Smooth muscle cell (in vitro differentiated cells): Measurements from ENCODE around the gene ADIPOR1. TPM values are rescaled to one million over a fixed set of nuclear protein-coding genes. Genes with fewer than 3 reads are reported as not detected.
A peak's percentile ranks its signal among the peaks of the same experiment; 100 is the strongest.

Experiments used
- DNase-seq: peaks from one replicate; lab custom pipeline; 2025; ENCODE audit not compliant: unreplicated experiment; lab: John Stamatoyannopoulos, UW
- H2AFZ ChIP-seq: fragments of 200-600 bp; sonication (generic); 2 replicates; pipeline ENCODE4 v1.6.0; 2016; ENCODE audit warnings: antibody characterized with exemption, low read depth, mild to moderate bottlenecking
- H3F3A ChIP-seq: fragments of 200-600 bp; sonication (generic); 2 replicates; pipeline ENCODE4 v1.6.0; 2017; ENCODE audit warnings: antibody characterized with exemption, low read depth
- H3K27ac ChIP-seq: fragments of 200-600 bp; sonication (generic); 2 replicates; pipeline ENCODE4 v1.5.1; 2016; ENCODE audit warnings: low read depth, mild to moderate bottlenecking
- H3K27me3 ChIP-seq: fragments of 200-600 bp; sonication (generic); 2 replicates; pipeline ENCODE4 v1.6.1; 2016; ENCODE audit warnings: low read depth, mild to moderate bottlenecking
- H3K36me3 ChIP-seq: fragments of 200-600 bp; sonication (generic); 2 replicates; pipeline ENCODE4 v1.5.1; 2016; ENCODE audit warnings: low read depth
- H3K4me1 ChIP-seq: fragments of 200-600 bp; sonication (generic); 2 replicates; pipeline ENCODE4 v1.5.1; 2016; ENCODE audit warnings: low read depth
- H3K4me2 ChIP-seq: fragments of 200-600 bp; sonication (generic); 2 replicates; pipeline ENCODE4 v1.6.0; 2016; ENCODE audit warnings: mild to moderate bottlenecking
- H3K4me3 ChIP-seq: fragments of 200-600 bp; sonication (generic); 2 replicates; pipeline ENCODE4 v1.5.1; 2016; ENCODE audit warnings: mild to moderate bottlenecking
- H3K79me2 ChIP-seq: fragments of 200-600 bp; sonication (generic); 2 replicates; pipeline ENCODE4 v1.6.0; 2016; ENCODE audit warnings: low read depth, mild to moderate bottlenecking
- H3K9ac ChIP-seq: fragments of 200-600 bp; sonication (generic); 2 replicates; pipeline ENCODE4 v1.6.0; 2016; ENCODE audit warnings: low read depth
- H3K9me3 ChIP-seq: fragments of 200-600 bp; sonication (generic); replicated peaks from 2 replicates; pipeline ENCODE4 v1.5.1; 2016; ENCODE audit warnings: low read depth
- H4K20me1 ChIP-seq: fragments of 200-600 bp; sonication (generic); 2 replicates; pipeline ENCODE4 v1.6.0; 2016; ENCODE audit warnings: low read depth
- CTCF ChIP-seq: fragments of 200-600 bp; sonication (generic); IDR thresholded peaks from 2 replicates; pipeline ENCODE4 v1.5.1; 2017; ENCODE audit warnings: borderline replicate concordance, mild to moderate bottlenecking, antibody characterized with exemption; ENCODE audit not compliant: insufficient read depth, poor library complexity, severe bottlenecking
- WGBS: methylation state at CpG from one replicate; pipeline ENCODE4 v1.1.7; 2016; ENCODE audit warnings: low lambda C conversion rate; 5-methylcytosine and 5-hydroxymethylcytosine counted together
- polyA plus RNA-seq: library from polyadenylated mRNA; unstranded; fragments of >200 nt; fragmentation: Nextera tagmentation; extraction: Ambion mirVana; gene quantifications from 2 replicates; pipeline ENCODE4 v1.2.1, GENCODE V29; 2016
- total RNA-seq: library from RNA; depleted of rRNA; stranded (reverse); fragments of >200 nt; gene quantifications from 2 replicates; pipeline ENCODE4 v1.2.3, GENCODE V29; 2014

Gene ADIPOR1
- total and polyA plus RNA-seq, 2 experiments from 2014 or later: 132 to 146 TPM

- no peak for DNase-seq
These were observed 41.0 kb upstream of the ADIPOR1 start for GRCh38 chr1:202998836-202999750.

GRCh38 chr1:202994756-202995155 lies 36.6 kb upstream of the ADIPOR1 start:
- Histone ChIP-seq H4K20me1 (no peaks in the 10 kb centered on the region), H3K27me3 (peaks cover 23% of the 10 kb centered on the region), H3K27ac (no peak overlapping the region), H3K79me2 (no peaks in the 10 kb centered on the region), H3K4me3 (no peak overlapping the region), H3F3A (no peaks in the 10 kb centered on the region), H3K9ac (no peak overlapping the region), H3K4me1 (no peaks in the 10 kb centered on the region), H3K9me3 (no peaks in the 10 kb centered on the region), H3K36me3 (no peaks in the 10 kb centered on the region), H2AFZ (no peak overlapping the region), H3K4me2 (no peak overlapping the region)
- WGBS: 77% methylated on average over 3 of the region's 3 CpGs
- no peak for DNase-seq
- no peak for TF ChIP-seq CTCF

More at GRCh38 chr1:202998836-202999750, 41.0 kb upstream of the ADIPOR1 start:
- Histone ChIP-seq H3K4me1 (no peaks in the 10 kb centered on the region), H3K36me3 (no peaks in the 10 kb centered on the region), H3K79me2 (no peaks in the 10 kb centered on the region), H3K4me2 (no peak overlapping the region), H3K27me3 (peaks cover 17% of the 10 kb centered on the region), H3K9me3 (no peaks in the 10 kb centered on the region), H4K20me1 (no peaks in the 10 kb centered on the region), H3K27ac (no peak overlapping the region), H3F3A (no peaks in the 10 kb centered on the region), H3K9ac (no peak overlapping the region), H2AFZ (peak overlapping the region; percentile 66), H3K4me3 (no peak overlapping the region)
- 66% methylated on average over 14 of the region's 14 CpGs for WGBS
- TF ChIP-seq CTCF: peak; percentile 85

GRCh38 chr1:202991112-202991511 lies 33.0 kb upstream of the ADIPOR1 start:
- Histone ChIP-seq H2AFZ (no peak overlapping the region), H3K79me2 (no peaks in the 10 kb centered on the region), H3K4me3 (no peak overlapping the region), H4K20me1 (no peaks in the 10 kb centered on the region), H3K27me3 (peaks cover 17% of the 10 kb centered on the region), H3K27ac (no peak overlapping the region), H3K4me2 (no peak overlapping the region), H3K36me3 (no peaks in the 10 kb centered on the region), H3F3A (no peaks in the 10 kb centered on the region), H3K9ac (no peak overlapping the region), H3K9me3 (no peaks in the 10 kb centered on the region), H3K4me1 (no peaks in the 10 kb centered on the region)
- TF ChIP-seq CTCF: no peak
- no peak for DNase-seq

- H3K79me2 ChIP-seq: no peaks in the 10 kb centered on the region
- no peak overlapping the region for H3K27ac ChIP-seq
- H3K36me3 ChIP-seq: no peaks in the 10 kb centered on the region
- H2AFZ ChIP-seq: no peak overlapping the region
- WGBS: 97% methylated on average over 2 of the region's 2 CpGs
- H3K4me2 ChIP-seq: no peak overlapping the region
- TF ChIP-seq CTCF: no peak
- H3K4me1 ChIP-seq: no peaks in the 10 kb centered on the region
- H3K27me3 ChIP-seq: peaks cover 17% of the 10 kb centered on the region
- H3K4me3 ChIP-seq: no peak overlapping the region
- H3F3A ChIP-seq: no peaks in the 10 kb centered on the region
- no peaks in the 10 kb centered on the region for H4K20me1 ChIP-seq
- H3K9ac ChIP-seq: no peak overlapping the region
- no peak for DNase-seq
- H3K9me3 ChIP-seq: no peaks in the 10 kb centered on the region
These were observed 31.8 kb upstream of the ADIPOR1 start for GRCh38 chr1:202989879-202990278.
